Tibial nerve (tissue), 4 donors: ENCODE measurements around the gene NRXN3.

Experiments
- CTCF ChIP-seq, 5 experiments: fragments of 200-600 bp in 3 of 5; fragments of 450-650 bp in 2 of 5; sonication (generic) in 3 of 5; IDR thresholded peaks; one replicate each; pipeline ENCODE4 v1.5.1; 2016 to 2019; ENCODE audit warnings: antibody characterized with exemption in 5 of 5, mild to moderate bottlenecking in 3 of 5, moderate library complexity in 2 of 5
- EP300 ChIP-seq, 2 donors: sonication (generic); formaldehyde crosslinking; IDR thresholded peaks; one replicate each; pipeline ENCODE4 v1.6.1; 2017; ENCODE audit warnings: antibody characterized with exemption in 2 of 2, mild to moderate bottlenecking in 1 of 2

- TF ChIP-seq CTCF (IDR thresholded peaks at IDR 0.05) (no peak), EP300 (IDR thresholded peaks at IDR 0.05) (no peak)
These were observed 914.7 kb downstream of the NRXN3 start for GRCh38 chr14:79084861-79085260.
